Mammary epithelial cell (primary cell): Measurements from ENCODE around the gene SLC20A1.

Experiments used
- CTCF ChIP-seq, 2 donors: IDR thresholded peaks in 1 of 2; conservative IDR thresholded peaks in 1 of 2; 2 replicates each; pipeline ENCODE4 v1.5.1; 2011 to 2012; ENCODE audit warnings: inconsistent platforms in 2 of 2, low read length in 2 of 2, mild to moderate bottlenecking in 2 of 2, control low read depth in 1 of 2, low read depth in 1 of 2; ENCODE audit not compliant: insufficient read depth in 1 of 2; ENCODE audit errors: extremely low read depth in 1 of 2
- EZH2 ChIP-seq: IDR thresholded peaks from 2 replicates; pipeline ENCODE4 v1.6.1; 2012; ENCODE audit warnings: low read length, inconsistent platforms, borderline replicate concordance

GRCh38 chr2:112641701-112642100 is 4.0 kb upstream of the SLC20A1 start:
- TF ChIP-seq CTCF (conservative IDR thresholded peaks at IDR 0.05 in 1 of 2, IDR thresholded peaks at IDR 0.05 in 1 of 2; ENCODE audit: extremely low read depth in 1 of 2, insufficient read depth in 1 of 2, low read depth in 1 of 2, low read length in 2 of 2): no peak
- no peak for TF ChIP-seq EZH2
